Neuron (in vitro differentiated cells): ENCODE measurements around the gene C1GALT1C1.
A peak's percentile ranks its signal among the peaks of the same experiment; 100 is the strongest.
"Not testable (repeated sequence)": the region's sequence is repeated elsewhere in the genome, so short reads cannot be mapped to it uniquely, and the experiment has no call there.

Experiments
- H2AFZ ChIP-seq: one replicate; pipeline ENCODE4 v1.6.1; 2013; ENCODE audit warnings: low read depth, mild to moderate bottlenecking, inconsistent platforms, low read length, moderate library complexity
- H3K27me3 ChIP-seq: one replicate; pipeline ENCODE4 v1.6.1; 2013; ENCODE audit warnings: low read length; ENCODE audit not compliant: insufficient read depth
- H3K36me3 ChIP-seq: one replicate; pipeline ENCODE4 v1.6.1; 2013; ENCODE audit warnings: low read length; ENCODE audit not compliant: insufficient read depth
- H3K4me1 ChIP-seq: one replicate; pipeline ENCODE4 v1.6.1; 2013; ENCODE audit warnings: low read length; ENCODE audit not compliant: insufficient read depth
- H3K4me3 ChIP-seq: 2 replicates; pipeline ENCODE4 v1.5.1; 2013; ENCODE audit warnings: mild to moderate bottlenecking, low read length, moderate library complexity
- H3K9me3 ChIP-seq: one replicate; pipeline ENCODE4 v1.6.1; 2013; ENCODE audit warnings: low read length

The C1GALT1C1 gene

DNA sequence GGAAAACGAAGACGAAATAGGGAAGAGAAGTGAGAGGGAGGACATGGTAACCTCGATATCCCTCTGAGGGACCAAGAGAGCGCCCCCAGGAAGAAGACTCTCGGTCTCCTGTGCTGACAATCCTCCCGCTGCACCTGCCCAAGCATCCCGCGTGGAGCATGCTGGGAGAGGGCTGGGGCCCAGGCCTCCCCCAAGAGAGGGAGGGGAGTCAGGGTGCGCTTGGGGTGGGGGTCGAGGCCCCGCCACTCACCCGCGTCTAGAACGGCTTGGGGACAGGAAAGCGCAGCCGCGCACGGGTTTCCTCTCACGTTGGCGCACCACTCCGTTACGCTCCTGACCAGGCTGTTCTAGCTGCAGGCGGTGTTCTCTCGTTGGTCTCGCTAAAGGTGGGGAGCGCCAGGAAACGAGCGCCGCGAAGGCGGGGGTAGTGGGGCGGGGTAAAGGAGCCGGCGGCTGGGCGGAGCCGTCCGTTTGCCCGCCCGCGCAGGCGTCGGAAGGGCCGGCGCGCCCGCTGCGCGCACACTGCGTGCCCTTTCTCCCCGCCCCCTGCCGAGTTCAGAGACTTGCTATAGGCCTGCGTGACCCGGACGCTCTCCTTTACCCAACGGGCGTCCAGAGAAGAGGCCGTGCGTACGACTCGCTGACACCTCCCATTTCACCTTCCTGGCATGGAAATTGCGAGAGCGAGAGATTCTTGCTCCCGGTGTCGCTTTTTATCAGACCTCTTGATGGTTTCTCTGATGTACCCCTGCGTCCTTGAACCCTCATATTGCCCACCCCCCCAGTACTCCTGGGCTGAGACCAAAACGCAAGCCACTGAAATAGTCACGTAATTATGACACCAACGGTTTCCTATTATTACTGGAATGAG lies at the start of gene C1GALT1C1:
TSS of gene C1GALT1C1 (minus strand) at position 388 of the 871 bp plus-strand sequence. CDS start 2,888 bp downstream, outside the sequence.
- H3K36me3 ChIP-seq: no peaks in the 10 kb centered on the region
- H3K4me3 ChIP-seq: peak within 1 kb of the TSS; percentile 63
- H3K4me1 ChIP-seq: peaks cover 6% of the 10 kb centered on the region
- no peaks in the 10 kb centered on the region for H3K27me3 ChIP-seq
- peak within 1 kb of the TSS; percentile 92 for H2AFZ ChIP-seq
- no peaks in the 10 kb centered on the region for H3K9me3 ChIP-seq

DNA sequence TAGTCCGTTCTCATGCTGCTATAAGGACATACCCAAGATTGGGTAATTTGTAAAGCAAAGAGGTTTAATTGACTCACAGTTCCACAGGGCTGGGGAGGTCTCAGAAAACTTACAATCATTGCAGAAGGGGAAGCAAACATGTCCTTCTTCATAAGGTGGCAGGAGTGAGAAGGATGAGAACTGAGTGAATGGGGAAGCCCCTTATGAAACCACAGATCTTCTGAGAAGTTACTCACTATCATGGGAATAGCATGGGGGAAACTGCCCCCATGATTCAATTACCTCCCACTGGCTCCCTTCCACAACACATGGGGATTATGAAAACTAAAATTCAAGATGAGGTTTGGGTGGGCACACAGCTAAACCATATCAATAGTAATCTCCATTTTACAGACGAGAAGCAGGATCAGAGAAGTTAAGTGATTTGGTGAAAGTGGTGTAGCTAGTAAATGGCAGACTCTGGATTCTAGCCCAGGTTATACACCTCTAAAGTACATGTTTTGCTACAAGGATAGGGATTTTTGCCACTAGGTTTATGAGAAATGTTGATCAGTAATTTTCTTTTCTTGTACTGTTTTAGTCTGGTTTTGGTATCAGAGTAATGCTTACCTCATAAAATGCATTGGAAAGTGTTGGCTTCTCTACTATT lies 47.3 kb upstream of the C1GALT1C1 start:
- no peak overlapping the region for H3K4me3 ChIP-seq
- no peak overlapping the region for H2AFZ ChIP-seq
- no peaks in the 10 kb centered on the region for H3K9me3 ChIP-seq
- H3K4me1 ChIP-seq: no peaks in the 10 kb centered on the region
- no peaks in the 10 kb centered on the region for H3K27me3 ChIP-seq
- no peaks in the 10 kb centered on the region for H3K36me3 ChIP-seq

DNA sequence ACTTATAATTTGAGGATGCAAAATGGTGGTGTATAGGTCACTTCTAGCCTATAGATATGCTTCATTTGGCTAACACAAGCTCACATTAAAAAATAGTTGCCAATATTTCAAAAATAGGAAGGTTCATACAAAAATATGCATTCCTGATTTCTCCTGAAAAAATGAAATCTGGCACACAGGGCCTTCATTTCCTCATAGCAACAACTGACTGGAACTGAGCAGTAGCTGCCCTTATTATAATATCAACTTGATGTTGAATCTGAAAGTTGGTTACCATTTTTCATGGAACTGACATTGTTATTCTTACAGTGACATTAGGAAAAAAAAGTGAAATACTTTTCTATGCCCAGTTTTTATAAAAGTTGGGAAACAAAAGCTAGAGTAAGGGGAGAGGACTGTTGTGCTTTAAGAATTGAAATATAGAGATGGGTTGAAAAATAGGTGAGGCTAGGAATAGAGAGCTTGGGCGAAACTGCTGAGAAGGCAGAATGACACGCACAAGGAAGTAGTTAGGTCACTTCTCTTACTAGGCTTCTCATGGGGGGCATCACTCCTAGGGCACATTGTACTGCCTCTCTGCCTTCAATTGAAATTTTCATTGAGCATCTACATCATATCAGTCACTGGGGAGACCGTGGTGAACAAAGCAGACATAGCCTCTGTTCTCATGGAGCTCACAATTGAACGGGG lies 43.1 kb upstream of the C1GALT1C1 start:
- H3K27me3 ChIP-seq: no peaks in the 10 kb centered on the region
- no peak overlapping the region for H2AFZ ChIP-seq
- H3K9me3 ChIP-seq: no peaks in the 10 kb centered on the region
- H3K36me3 ChIP-seq: no peaks in the 10 kb centered on the region
- H3K4me1 ChIP-seq: no peaks in the 10 kb centered on the region
- no peak overlapping the region for H3K4me3 ChIP-seq

DNA sequence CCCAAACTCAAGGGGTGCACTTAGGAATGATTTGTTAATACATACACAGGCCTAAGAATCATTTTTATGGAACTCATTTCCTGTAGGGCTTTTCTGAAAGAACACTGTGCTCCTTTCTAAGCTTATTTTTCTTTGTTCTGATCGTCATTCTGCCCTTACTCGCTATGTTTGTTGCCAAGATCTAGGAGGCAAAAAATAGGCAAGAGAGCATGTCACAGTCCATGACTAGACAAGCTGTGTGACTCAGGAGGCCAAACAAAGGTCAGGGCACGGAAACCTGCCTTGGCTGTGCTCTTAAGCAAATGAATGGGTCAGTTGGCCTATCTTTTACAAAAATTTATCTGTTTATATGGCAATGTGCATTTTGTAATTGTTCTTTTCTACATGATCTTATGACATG lies 42.5 kb upstream of the C1GALT1C1 start:
- H2AFZ ChIP-seq: no peak overlapping the region
- H3K4me1 ChIP-seq: no peaks in the 10 kb centered on the region
- no peaks in the 10 kb centered on the region for H3K27me3 ChIP-seq
- H3K4me3 ChIP-seq: no peak overlapping the region
- no peaks in the 10 kb centered on the region for H3K9me3 ChIP-seq
- no peaks in the 10 kb centered on the region for H3K36me3 ChIP-seq

DNA sequence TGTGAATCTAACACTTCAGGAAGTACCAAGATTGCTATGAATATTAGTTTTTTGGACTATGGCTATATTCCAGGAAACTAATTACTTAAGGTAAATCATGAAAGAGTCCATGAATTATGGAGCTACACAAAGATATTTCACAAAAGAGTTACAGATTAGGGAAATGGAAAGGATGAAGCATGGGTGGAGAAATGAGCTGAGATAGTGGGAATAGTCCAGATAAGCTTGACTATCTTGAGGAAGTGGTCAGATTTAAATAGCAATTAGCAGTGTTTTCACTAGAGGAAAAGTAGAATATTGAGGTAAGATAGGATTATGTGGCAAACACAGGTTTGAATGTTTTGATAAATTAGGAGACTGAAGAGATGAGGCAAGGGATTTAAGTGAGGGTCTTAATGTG lies 42.1 kb upstream of the C1GALT1C1 start:
- Histone ChIP-seq H3K27me3 (no peaks in the 10 kb centered on the region), H3K9me3 (no peaks in the 10 kb centered on the region), H3K4me1 (no peaks in the 10 kb centered on the region), H2AFZ (no peak overlapping the region), H3K4me3 (no peak overlapping the region), H3K36me3 (no peaks in the 10 kb centered on the region)

DNA sequence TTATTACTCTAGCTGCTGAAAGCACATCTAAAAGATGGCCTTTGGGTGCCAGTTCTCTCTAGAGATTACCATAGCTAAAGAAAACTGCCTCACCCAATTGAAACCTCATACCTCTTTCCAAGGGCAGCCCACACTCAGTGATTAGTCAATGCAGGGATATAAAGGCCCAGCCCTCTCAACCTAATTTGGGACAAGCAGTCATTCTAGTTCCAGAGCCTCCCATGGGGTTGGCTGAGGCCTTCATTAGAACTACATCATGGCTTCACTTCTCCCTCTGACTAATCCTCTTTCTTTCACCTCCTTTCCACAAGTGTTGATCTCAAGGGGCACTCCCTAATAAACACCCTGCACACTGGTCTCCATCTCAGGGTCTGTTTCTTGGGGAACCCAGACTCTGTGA lies 38.5 kb upstream of the C1GALT1C1 start:
- H3K36me3 ChIP-seq: no peaks in the 10 kb centered on the region
- no peaks in the 10 kb centered on the region for H3K9me3 ChIP-seq
- no peaks in the 10 kb centered on the region for H3K27me3 ChIP-seq
- no peak overlapping the region for H3K4me3 ChIP-seq
- H2AFZ ChIP-seq: no peak overlapping the region
- no peaks in the 10 kb centered on the region for H3K4me1 ChIP-seq

DNA sequence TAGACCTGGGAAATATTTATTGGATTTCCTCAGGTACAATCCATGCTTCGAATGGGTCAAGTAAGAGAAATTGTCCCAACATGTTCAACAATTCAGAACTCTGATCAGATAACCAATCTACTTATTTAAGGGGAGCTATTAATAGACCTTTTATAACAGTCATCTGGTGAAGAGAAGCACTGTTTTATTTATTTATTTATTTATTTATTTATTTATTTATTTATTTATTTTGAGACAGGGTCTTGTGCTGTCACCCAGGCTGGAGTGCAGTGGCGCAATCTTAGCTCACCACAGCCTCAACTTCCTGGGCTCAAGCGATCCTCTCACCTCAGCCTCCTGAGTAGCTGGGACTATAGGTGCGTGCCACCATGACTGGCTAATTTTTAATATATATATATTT lies 34.7 kb upstream of the C1GALT1C1 start:
- H3K4me1 ChIP-seq, H3K9me3 ChIP-seq, H3K4me3 ChIP-seq, H3K27me3 ChIP-seq, H2AFZ ChIP-seq, H3K36me3 ChIP-seq: not testable (repeated sequence)

DNA sequence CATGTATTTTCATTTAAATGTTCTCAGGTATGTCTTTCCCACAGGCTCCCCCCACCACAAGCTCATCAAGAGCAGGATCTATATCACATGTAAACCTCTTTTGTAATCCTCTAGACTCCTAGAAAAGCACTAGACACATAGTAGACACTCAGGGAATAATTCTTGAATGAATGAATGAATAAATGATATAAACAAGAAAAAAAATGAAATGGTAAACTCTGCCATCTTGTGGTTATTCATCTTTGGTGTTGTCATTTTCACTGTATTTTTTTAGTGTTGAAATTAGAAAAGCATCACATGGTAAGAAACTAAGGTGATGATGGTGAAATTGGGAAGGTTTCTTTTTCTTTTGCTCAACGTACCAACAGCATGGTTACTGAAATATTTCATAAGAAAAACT lies 34.2 kb upstream of the C1GALT1C1 start:
- H2AFZ ChIP-seq: no peak overlapping the region
- H3K36me3 ChIP-seq: no peaks in the 10 kb centered on the region
- no peaks in the 10 kb centered on the region for H3K4me1 ChIP-seq

DNA sequence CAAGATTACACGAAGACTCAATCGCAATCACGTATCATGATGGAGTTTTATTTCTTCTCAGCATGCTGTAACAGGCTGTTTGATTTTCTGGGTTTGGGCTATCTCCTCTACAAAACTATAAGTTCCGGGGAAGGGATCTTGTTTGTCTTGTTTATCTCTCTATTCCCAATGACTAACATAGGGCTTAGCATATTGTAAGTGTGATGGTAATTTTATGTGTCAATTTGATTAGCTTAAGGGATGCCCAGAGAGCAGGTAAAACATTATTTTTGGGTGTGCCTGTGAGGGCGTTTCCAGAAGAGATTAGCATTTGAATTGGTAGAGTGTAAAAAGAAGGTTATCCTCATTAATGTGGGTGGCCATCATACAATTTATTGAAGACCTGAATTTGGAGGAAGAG lies 32.8 kb upstream of the C1GALT1C1 start:
- Histone ChIP-seq H3K36me3 (no peaks in the 10 kb centered on the region), H3K27me3 (no peaks in the 10 kb centered on the region), H3K4me3 (no peak overlapping the region)

More for the DNA sequence above, 34.2 kb upstream of the C1GALT1C1 start:
- Histone ChIP-seq H3K4me3 (no peak overlapping the region), H3K9me3 (no peaks in the 10 kb centered on the region), H3K27me3 (no peaks in the 10 kb centered on the region)

DNA sequence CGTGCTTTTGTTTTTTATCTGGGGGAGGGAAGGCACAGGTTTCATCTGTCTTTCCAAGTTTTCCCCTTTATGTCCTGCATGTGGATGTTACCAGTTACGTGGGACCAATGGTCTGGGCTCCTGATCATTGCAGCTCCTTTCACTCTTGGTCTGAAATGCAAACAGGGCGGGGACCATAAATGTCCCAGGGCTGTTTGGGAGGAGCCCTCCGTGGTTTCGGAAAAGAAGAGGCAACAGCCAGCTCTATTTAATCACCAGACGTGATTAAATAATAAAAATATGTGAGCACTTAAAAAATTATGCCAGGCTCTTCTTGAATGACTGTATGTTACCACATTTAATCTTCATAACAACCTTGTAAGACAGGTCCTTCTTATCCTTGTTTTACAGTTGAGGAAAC lies 30.8 kb upstream of the C1GALT1C1 start:
- Histone ChIP-seq H3K27me3 (peaks cover 3% of the 10 kb centered on the region), H3K4me3 (no peak overlapping the region), H3K36me3 (no peaks in the 10 kb centered on the region), H2AFZ (no peak overlapping the region), H3K9me3 (no peaks in the 10 kb centered on the region), H3K4me1 (no peaks in the 10 kb centered on the region)

More for the DNA sequence above, 32.8 kb upstream of the C1GALT1C1 start:
- Histone ChIP-seq H3K4me1 (no peaks in the 10 kb centered on the region), H2AFZ (no peak overlapping the region), H3K9me3 (no peaks in the 10 kb centered on the region)

DNA sequence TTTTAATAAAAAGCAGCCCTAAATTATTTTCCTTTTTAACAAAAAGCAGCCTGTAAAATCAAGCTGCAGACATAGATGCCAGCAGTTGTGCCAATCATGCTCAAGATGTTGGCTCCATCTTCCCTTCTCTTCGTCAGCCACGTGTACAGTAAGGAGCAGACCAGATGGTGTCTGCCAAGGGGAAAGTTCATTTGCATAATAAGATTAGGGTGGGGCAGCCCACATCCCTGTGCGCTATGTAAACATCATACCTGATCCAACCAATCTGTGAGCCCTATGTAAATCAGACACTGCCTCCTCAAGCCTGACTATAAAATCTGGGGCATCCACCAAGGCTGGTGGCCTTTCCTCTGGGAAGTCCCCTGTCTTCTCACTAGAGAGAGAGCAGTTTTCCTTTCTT lies 23.1 kb upstream of the C1GALT1C1 start:
- Histone ChIP-seq H3K4me1 (no peaks in the 10 kb centered on the region), H3K36me3 (no peaks in the 10 kb centered on the region), H2AFZ (no peak overlapping the region), H3K27me3 (peaks cover 3% of the 10 kb centered on the region), H3K9me3 (no peaks in the 10 kb centered on the region), H3K4me3 (no peak overlapping the region)

DNA sequence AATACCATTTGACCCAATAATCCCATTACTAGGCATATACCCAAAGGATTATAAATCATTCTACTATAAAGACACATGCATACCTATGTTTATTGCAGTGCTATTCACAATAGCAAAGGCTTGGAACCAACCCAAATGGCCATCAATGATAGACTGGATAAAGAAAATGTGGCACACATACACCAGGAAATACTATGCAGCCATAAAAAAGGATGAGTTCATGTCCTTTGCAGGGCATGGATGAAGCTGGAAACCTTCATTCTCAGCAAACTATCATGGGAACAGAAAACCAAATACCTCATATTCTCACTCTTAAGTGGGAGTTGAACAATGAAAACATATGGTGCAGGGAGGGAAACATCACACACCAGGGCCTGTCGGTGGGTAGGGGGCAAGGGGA lies 22.4 kb upstream of the C1GALT1C1 start:
- not testable (repeated sequence) for H2AFZ ChIP-seq, H3K9me3 ChIP-seq, H3K36me3 ChIP-seq, H3K4me1 ChIP-seq, H3K4me3 ChIP-seq, H3K27me3 ChIP-seq

DNA sequence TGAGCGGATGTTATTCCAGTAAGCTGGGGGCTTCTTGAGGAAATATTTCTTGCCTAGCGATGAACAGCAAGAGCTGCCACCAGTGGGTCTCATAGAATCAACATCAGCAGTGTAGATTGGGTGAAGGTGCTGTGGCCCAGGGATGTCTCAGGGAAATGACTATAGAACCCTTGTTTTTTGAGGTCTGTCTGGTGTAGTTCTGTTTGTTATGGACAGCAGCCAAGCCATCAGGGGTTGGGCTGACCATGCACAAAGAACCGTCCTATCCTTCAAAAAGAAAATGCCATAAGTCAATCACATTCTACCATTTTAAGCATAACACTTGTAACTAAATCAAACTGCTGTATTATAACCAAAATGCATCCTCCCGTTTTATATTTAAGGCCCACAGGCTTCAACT lies 17.3 kb upstream of the C1GALT1C1 start:
- Histone ChIP-seq H3K4me1 (no peaks in the 10 kb centered on the region), H3K9me3 (no peaks in the 10 kb centered on the region), H3K27me3 (no peaks in the 10 kb centered on the region), H2AFZ (no peak overlapping the region), H3K36me3 (no peaks in the 10 kb centered on the region), H3K4me3 (no peak overlapping the region)
